ENCODE data around the gene EIF2S1.
"Not testable (repeated sequence)": the region's sequence is repeated elsewhere in the genome, so short reads cannot be mapped to it uniquely, and the experiment has no call there.

EIF2S1 gene

GRCh38 chr14:67397536-67397935 lies 37.4 kb downstream of the EIF2S1 start:
- ChIA-PET POLR2A (no interaction called here), CTCF (interaction anchor here (0.8 kb wide), 1 partner anchor 30 kb away, joined by 3 read pairs; no protein-coding TSS in a partner anchor)
- H3K4me3 ChIP-seq (ENCODE audit: low read depth, low read length): no peak overlapping the region
- TF ChIP-seq CTCF (IDR thresholded peaks at IDR 0.05; ENCODE audit: insufficient read depth, low read length, missing control alignments): no peak
- DNase-seq (ENCODE audit: low read depth, low spot score): no peak

DNA sequence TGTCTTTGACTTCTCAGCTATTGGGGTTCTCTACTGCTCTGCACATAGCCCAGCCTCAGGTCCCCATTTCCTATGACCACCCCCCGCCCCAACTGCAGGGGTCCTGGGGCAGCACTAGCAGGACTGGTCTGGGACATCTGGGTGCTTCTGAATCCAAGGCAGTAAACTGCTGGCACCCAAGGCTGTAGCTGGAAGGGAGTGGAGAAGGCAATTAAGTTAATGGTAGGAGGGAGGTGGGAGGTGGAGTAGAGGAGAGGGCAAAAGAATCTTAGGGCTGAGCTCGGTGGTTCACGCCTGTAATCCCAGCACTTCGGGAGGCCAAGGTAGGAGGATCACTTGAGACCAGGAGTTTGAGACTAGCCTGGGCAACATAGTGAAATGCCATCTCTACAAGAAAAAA lies 40.3 kb downstream of the EIF2S1 start:
- H3K4me3 ChIP-seq (ENCODE audit: low read depth, low read length): no peak overlapping the region
- no peak for TF ChIP-seq CTCF (IDR thresholded peaks at IDR 0.05; ENCODE audit: insufficient read depth, low read length, missing control alignments)
- ChIA-PET POLR2A (no interaction called here), CTCF (interaction anchor here (1.0 to 1.5 kb wide), 3 partner anchors 27 to 304 kb away, joined by 3 to 6 read pairs (median 3); partner anchors contain the start of genes ATP6V1D and EIF2S1)
- DNase-seq (ENCODE audit: low read depth, low spot score): no peak

DNA sequence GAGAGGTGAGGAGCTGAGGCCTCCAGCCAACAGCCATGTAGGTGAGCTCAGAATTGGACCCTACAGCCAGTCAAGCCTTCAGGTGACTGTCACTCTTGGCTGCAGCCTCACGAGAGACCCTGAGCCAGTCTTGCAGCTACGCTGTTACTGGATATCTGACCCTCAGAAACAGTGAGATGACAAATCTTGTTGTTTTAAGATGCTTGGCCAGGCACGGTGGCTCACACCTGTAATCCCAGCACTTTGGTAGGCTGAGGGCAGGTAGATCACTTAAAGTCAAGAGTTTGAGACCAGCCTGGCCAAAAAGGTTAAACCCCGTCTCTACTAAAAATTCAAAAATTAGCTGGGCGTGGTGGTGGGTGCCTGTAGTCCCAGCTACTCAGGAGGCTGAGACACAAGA lies 45.6 kb downstream of the EIF2S1 start:
- H3K4me3 ChIP-seq (ENCODE audit: low read depth, low read length): no peak overlapping the region
- CTCF ChIA-PET: no interaction called here
- POLR2A ChIA-PET: no interaction called here
- DNase-seq (ENCODE audit: low read depth, low spot score): no peak
- no peak for TF ChIP-seq CTCF (IDR thresholded peaks at IDR 0.05; ENCODE audit: insufficient read depth, low read length, missing control alignments)

DNA sequence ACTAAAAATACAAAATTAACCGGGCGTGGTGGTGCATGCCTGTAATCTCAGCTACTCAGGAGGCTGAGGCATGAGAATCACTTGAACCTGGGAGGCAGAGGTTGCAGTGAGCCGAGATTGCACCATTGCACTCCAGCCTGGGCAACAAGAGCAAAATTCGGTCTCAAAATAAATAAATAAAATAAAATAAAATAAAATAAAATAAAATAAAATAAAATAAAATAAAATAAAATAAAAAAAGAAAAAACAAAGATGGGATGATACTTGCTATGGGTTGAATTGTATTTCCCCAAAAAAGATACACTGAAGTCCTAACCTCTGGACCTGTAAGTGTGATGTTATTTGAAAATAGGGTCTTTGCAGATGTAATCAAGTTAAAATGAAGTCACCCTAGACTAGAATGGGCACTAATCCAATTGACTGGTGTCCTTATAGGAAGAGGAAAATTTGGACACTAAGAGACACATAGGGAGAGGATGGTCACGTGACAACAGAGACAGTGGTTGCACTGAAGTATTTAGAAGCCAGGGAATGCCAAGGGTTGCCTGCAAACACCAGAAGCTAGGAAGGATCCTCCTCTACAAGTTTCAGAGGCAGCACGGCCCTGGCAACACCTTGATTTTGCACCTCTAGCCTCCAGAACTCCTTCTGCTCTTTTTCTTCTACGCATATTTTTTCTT lies 48.1 kb downstream of the EIF2S1 start:
- CTCF ChIA-PET; H3K4me3 ChIP-seq (ENCODE audit: low read depth, low read length); POLR2A ChIA-PET; DNase-seq (ENCODE audit: low read depth, low spot score): not testable (repeated sequence)

- ChIA-PET POLR2A (interaction anchor here (0.5 to 0.6 kb wide), 2 partner anchors 47 to 313 kb away, joined by 3 read pairs; no protein-coding TSS in a partner anchor), CTCF (interaction anchor here (1.4 to 4.1 kb wide), 2 partner anchors 18 to 162 kb away, joined by 5 to 34 read pairs; no protein-coding TSS in a partner anchor)
- TF ChIP-seq CTCF (IDR thresholded peaks at IDR 0.05; ENCODE audit: insufficient read depth, low read length, missing control alignments): no peak
- DNase-seq (ENCODE audit: low read depth, low spot score): no peak
- no peak overlapping the region for H3K4me3 ChIP-seq (ENCODE audit: low read depth, low read length)
Observed at GRCh38 chr14:67409461-67409860, 49.3 kb downstream of the EIF2S1 start.

DNA sequence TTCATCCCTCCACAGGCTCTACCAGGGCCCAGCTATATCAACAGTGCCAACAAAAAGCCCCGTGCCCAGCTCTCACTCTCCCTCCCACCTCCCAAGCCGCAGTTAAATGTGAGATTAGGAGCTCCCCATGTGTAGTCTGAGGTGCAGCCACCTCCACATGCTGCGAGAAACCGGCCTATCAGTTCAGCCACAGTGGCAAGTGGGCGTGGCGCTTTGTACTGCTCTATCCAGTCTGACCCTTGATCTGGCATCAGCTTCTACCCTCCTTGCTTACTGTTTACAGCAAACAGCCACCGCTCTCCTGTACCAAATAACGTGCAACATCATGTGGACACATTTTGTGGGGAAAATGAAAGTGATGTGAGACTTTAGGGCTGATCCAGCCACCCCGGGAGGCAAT lies 50.2 kb downstream of the EIF2S1 start:
- H3K4me3 ChIP-seq (ENCODE audit: low read depth, low read length): no peak overlapping the region
- DNase-seq (ENCODE audit: low read depth, low spot score): no peak
- ChIA-PET POLR2A (no interaction called here), CTCF (interaction anchor here (1.4 to 4.1 kb wide), 2 partner anchors 17 to 161 kb away, joined by 5 to 34 read pairs; no protein-coding TSS in a partner anchor)
- TF ChIP-seq CTCF (IDR thresholded peaks at IDR 0.05; ENCODE audit: insufficient read depth, low read length, missing control alignments): no peak

DNA sequence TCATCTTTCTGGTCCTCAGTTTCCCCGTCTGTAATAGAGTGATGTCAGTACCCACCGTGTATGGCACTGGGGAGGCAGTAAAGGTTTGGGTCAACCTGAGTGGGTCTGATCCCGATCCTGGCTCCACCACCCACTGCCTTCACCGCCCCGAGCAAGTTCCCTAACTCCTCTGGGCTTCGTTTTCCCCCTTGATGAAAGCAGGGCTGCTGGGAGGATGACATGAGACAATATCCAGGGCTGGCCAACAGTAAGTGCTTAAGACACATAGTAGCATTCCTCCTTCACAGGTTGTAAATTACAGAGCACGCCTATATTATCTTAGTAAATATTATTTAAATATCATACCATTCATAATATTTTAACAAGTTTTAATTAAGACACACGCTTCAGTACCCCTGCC lies 51.2 kb downstream of the EIF2S1 start:
- no peak for TF ChIP-seq CTCF (IDR thresholded peaks at IDR 0.05; ENCODE audit: insufficient read depth, low read length, missing control alignments)
- POLR2A ChIA-PET: no interaction called here
- peak overlapping the region; percentile 57 for H3K4me3 ChIP-seq (ENCODE audit: low read depth, low read length)
- DNase-seq (ENCODE audit: low read depth, low spot score): no peak
- CTCF ChIA-PET: interaction anchor here (0.6 to 4.1 kb wide), 4 partner anchors 16 to 160 kb away, joined by 3 to 34 read pairs (median 4); partner anchors contain the start of genes ATP6V1D and EIF2S1

Measured in AG04449 (cell line).